GM20431 (cell line): ENCODE results near the gene PICK1.
"Not testable (repeated sequence)": the region's sequence is repeated elsewhere in the genome, so short reads cannot be mapped to it uniquely, and the experiment has no call there.

ENCODE experiments used
- in situ Hi-C: fragments of 300-500 bp; cut with MseI, MboI; formaldehyde crosslinking; loops from one replicate; pipeline ENCODE4 v1.15.0; 2020; ENCODE audit warnings: low sequenced_read_pairs; ENCODE audit not compliant: unreplicated experiment

Gene PICK1

GRCh38 chr22:38072322-38073149, 15.3 kb downstream of the PICK1 start:
- in situ Hi-C loops = no loop called here

GRCh38 chr22:38073150-38074130, 16.2 kb downstream of the PICK1 start:
- in situ Hi-C loops = no loop called here

GRCh38 chr22:38074181-38075104, 17.2 kb downstream of the PICK1 start:
- in situ Hi-C loops = no loop called here

GRCh38 chr22:38075105-38075825, 18.1 kb downstream of the PICK1 start:
- in situ Hi-C loops = no loop called here

- in situ Hi-C loops = no loop called here
Measured at GRCh38 chr22:38075961-38076360, 18.8 kb downstream of the PICK1 start.

GRCh38 chr22:38077096-38077495, 19.9 kb downstream of the PICK1 start:
- in situ Hi-C loops = no loop called here

- in situ Hi-C loops = no loop called here
Measured at GRCh38 chr22:38077595-38077994, 20.4 kb downstream of the PICK1 start.

GRCh38 chr22:38078046-38078840, 21.0 kb downstream of the PICK1 start:
- in situ Hi-C loops = no loop called here

- in situ Hi-C loops = not testable (repeated sequence)
Measured at GRCh38 chr22:38079208-38079607, 22.0 kb downstream of the PICK1 start.

- in situ Hi-C loops = no loop called here
Measured at GRCh38 chr22:38079804-38080203, 22.6 kb downstream of the PICK1 start.

GRCh38 chr22:38080474-38080849, 23.3 kb downstream of the PICK1 start:
- in situ Hi-C loops = no loop called here

- in situ Hi-C loops = no loop called here
Measured at GRCh38 chr22:38080850-38081635, 23.8 kb downstream of the PICK1 start.

- in situ Hi-C loops = no loop called here
Measured at GRCh38 chr22:38081636-38081940, 24.4 kb downstream of the PICK1 start.

GRCh38 chr22:38081941-38082828, 25.0 kb downstream of the PICK1 start:
- in situ Hi-C loops = no loop called here

- in situ Hi-C loops = no loop called here
Measured at GRCh38 chr22:38082986-38083710, 25.9 kb downstream of the PICK1 start.

GRCh38 chr22:38083931-38084631, 26.9 kb downstream of the PICK1 start, which contains the start of gene SLC16A8:
SLC16A8 (minus strand) TSS chr22:38084184; CDS start chr22:38082873, 1,311 bp downstream.
- in situ Hi-C loops = no loop called here
